OCI-LY7 (cell line): ENCODE measurements around the gene NREP. TPM values are rescaled to one million over a fixed set of nuclear protein-coding genes. Genes with fewer than 3 reads are reported as not detected.

ENCODE experiments used
- BruUV-seq: library from RNA; stranded (reverse); fragments of 400-500 nt; replicated peaks from 2 replicates; lab custom pipeline; 2021; lab: Mats Ljungman, UMichigan
- CTCF ChIA-PET: fragments of 300-600 bp; sonication (Branson Sonifier 250); formaldehyde crosslinking; loops from one replicate; lab custom pipeline; 2022; ENCODE audit warnings: antibody characterized with exemption; ENCODE audit not compliant: unreplicated experiment; lab: Charles Lee
- POLR2A ChIA-PET: fragments of 300-600 bp; sonication (Branson Sonifier 250); formaldehyde crosslinking; loops from one replicate; lab custom pipeline; 2022; ENCODE audit warnings: antibody characterized with exemption; lab: Charles Lee
- DNase-seq: peaks from one replicate; pipeline ENCODE4 v3.0.0-alpha.2; 2015; ENCODE audit warnings: low spot score
- H2AFZ ChIP-seq: fragments of 200-600 bp; sonication (generic), shearing (Covaris generic); 2 replicates; pipeline ENCODE4 v1.6.1; 2014; ENCODE audit warnings: mild to moderate bottlenecking, antibody characterized with exemption, low read length, moderate library complexity
- H3K27ac ChIP-seq: fragments of 200-600 bp; sonication (generic); 2 replicates; pipeline ENCODE4 v1.5.1; 2014; ENCODE audit warnings: mixed run types, low read depth, mild to moderate bottlenecking, moderate library complexity, low read length, inconsistent platforms; ENCODE audit not compliant: poor library complexity, severe bottlenecking
- H3K36me3 ChIP-seq: fragments of 200-600 bp; sonication (generic); 2 replicates; pipeline ENCODE4 v1.6.1; 2014; ENCODE audit warnings: mild to moderate bottlenecking, antibody characterized with exemption, low read length, moderate library complexity, mixed read lengths; ENCODE audit not compliant: insufficient read depth
- H3K4me1 ChIP-seq: fragments of 200-600 bp; sonication (generic); 2 replicates; pipeline ENCODE4 v1.5.1; 2014; ENCODE audit warnings: mild to moderate bottlenecking, low read length; ENCODE audit not compliant: insufficient read depth, poor library complexity, severe bottlenecking
- H3K4me2 ChIP-seq: fragments of 200-600 bp; sonication (generic); 2 replicates; pipeline ENCODE4 v1.6.1; 2014; ENCODE audit warnings: mild to moderate bottlenecking, low read length
- H3K4me3 ChIP-seq: fragments of 200-600 bp; sonication (generic); 2 replicates; pipeline ENCODE4 v1.5.1; 2014; ENCODE audit warnings: mild to moderate bottlenecking, low read depth, low read length; ENCODE audit not compliant: poor library complexity, severe bottlenecking
- H3K79me2 ChIP-seq: fragments of 200-600 bp; sonication (generic); 2 replicates; pipeline ENCODE4 v1.6.1; 2016; ENCODE audit warnings: low read depth, mild to moderate bottlenecking, low read length, moderate library complexity, mixed read lengths; ENCODE audit not compliant: insufficient read depth
- H3K9me2 ChIP-seq: fragments of 200-600 bp; sonication (generic); 2 replicates; pipeline ENCODE4 v1.6.1; 2016; ENCODE audit warnings: mild to moderate bottlenecking, low read length, mixed read lengths; ENCODE audit not compliant: insufficient read depth
- H3K9me3 ChIP-seq: fragments of 200-600 bp; sonication (generic); 2 replicates; pipeline ENCODE4 v1.6.1; 2014; ENCODE audit warnings: mild to moderate bottlenecking, mixed run types, low read length, mixed read lengths
- H4K20me1 ChIP-seq: fragments of 200-600 bp; sonication (generic); 2 replicates; pipeline ENCODE4 v1.6.1; 2014; ENCODE audit warnings: mild to moderate bottlenecking, antibody characterized with exemption, low read length, moderate library complexity, mixed read lengths; ENCODE audit not compliant: insufficient read depth
- EZH2phosphoT487 ChIP-seq: fragments of 200-600 bp; sonication (generic); IDR thresholded peaks from 2 replicates; pipeline ENCODE4 v1.6.1; 2018; ENCODE audit warnings: low read depth, borderline replicate concordance, mild to moderate bottlenecking, mixed run types, antibody characterized with exemption, low read length, moderate library complexity, mixed read lengths
- intact Hi-C: fragments of 100-400 bp; cut with micrococcal nuclease; formaldehyde crosslinking; loops from one replicate; pipeline ENCODE4 v1.10.0; 2022; ENCODE audit not compliant: unreplicated experiment
- total RNA-seq, 2 experiments: library from RNA; depleted of rRNA in 1 of 2; stranded (reverse); fragments of >200 nt in 1 of 2; shearing (Covaris generic) in 1 of 2; gene quantifications; 2 replicates each; pipeline ENCODE4 v1.2.3, GENCODE V29; 2014 to 2022
- TF ChIP-seq, protein P1 (sequence below): fragments of 200-600 bp; sonication (generic); conservative IDR thresholded peaks from 2 replicates; pipeline ENCODE4 v1.5.1; 2014; ENCODE audit warnings: mild to moderate bottlenecking, antibody characterized with exemption, low read length, moderate library complexity, mixed read lengths

Gene NREP
- total RNA-seq, 2 experiments from 2014 or later: 40.0 to 100 TPM

DNA sequence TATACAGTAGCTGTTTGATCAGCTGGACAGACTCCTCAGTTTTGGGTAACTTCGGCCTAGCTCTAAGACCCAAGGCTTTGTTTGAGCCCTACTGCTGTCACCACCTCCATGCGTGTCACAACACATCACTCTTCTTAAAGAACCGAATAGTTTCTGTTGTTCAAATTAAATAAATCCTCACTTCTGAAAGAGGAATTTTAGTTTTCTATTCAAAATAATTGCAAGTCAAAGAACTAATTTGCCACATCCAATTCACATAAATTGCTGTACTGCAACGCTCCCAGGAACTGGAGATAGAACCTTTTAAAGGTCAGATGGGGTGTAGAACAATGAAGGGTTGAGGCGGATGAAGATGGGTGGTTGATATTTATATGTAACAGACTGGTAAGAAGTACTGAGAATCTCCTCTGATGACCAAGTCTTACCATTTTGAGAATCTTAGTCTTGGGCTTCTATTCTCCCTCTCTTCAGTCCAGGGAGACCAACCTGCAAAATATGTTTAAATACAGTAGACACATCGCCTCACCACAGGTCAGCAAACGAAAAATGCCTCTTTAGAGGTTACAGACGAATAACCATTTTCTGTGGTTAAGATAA is 1.6 kb downstream of the NREP start:
- no peak for DNase-seq
- peaks cover 10% of the 10 kb centered on the region for H3K36me3 ChIP-seq
- peaks cover 36% of the 10 kb centered on the region for H3K4me1 ChIP-seq
- peaks cover 18% of the 10 kb centered on the region; the same call in 1 of the 2 replicates for H3K79me2 ChIP-seq
- peak overlapping the region; percentile 88 for H3K4me2 ChIP-seq
- peak overlapping the region; percentile 79 for H3K4me3 ChIP-seq
- H2AFZ ChIP-seq: peak overlapping the region; percentile 26; the same call in 1 of the 2 replicates
- ChIA-PET CTCF (no interaction called here), POLR2A (interaction anchor here (1.2 to 2.0 kb wide), 5 partner anchors 14 to 406 kb away, joined by 3 to 7 read pairs (median 5); no protein-coding TSS in a partner anchor)
- H3K9me2 ChIP-seq: no peaks in the 10 kb centered on the region
- intact Hi-C loops: loop anchor here (10.0 kb wide), 1 partner anchor 241 kb away; the partner anchor contains the start of gene STARD4
- no peak for TF ChIP-seq EZH2phosphoT487
- TF ChIP-seq, protein P1, sequence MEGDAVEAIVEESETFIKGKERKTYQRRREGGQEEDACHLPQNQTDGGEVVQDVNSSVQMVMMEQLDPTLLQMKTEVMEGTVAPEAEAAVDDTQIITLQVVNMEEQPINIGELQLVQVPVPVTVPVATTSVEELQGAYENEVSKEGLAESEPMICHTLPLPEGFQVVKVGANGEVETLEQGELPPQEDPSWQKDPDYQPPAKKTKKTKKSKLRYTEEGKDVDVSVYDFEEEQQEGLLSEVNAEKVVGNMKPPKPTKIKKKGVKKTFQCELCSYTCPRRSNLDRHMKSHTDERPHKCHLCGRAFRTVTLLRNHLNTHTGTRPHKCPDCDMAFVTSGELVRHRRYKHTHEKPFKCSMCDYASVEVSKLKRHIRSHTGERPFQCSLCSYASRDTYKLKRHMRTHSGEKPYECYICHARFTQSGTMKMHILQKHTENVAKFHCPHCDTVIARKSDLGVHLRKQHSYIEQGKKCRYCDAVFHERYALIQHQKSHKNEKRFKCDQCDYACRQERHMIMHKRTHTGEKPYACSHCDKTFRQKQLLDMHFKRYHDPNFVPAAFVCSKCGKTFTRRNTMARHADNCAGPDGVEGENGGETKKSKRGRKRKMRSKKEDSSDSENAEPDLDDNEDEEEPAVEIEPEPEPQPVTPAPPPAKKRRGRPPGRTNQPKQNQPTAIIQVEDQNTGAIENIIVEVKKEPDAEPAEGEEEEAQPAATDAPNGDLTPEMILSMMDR: no peak
- H3K9me3 ChIP-seq: 0 out of 2 replicates have a peak, but pooled peaks cover 5% of the 10 kb centered on the region
- H3K27ac ChIP-seq: peak overlapping the region; percentile 88
- BruUV-seq: no TSS peak
- no peaks in the 10 kb centered on the region for H4K20me1 ChIP-seq

- ChIA-PET POLR2A (interaction anchor here (0.5 to 2.0 kb wide), 10 partner anchors 12 to 407 kb away, joined by 3 to 7 read pairs (median 4); no protein-coding TSS in a partner anchor), CTCF (no interaction called here)
- DNase-seq: no peak
Measured at GRCh38 chr5:111753884-111754589, 3.0 kb downstream of the NREP start.

More at GRCh38 chr5:111753884-111754589, 3.0 kb downstream of the NREP start:
- BruUV-seq: no TSS peak
- Histone ChIP-seq H3K79me2 (peaks cover 18% of the 10 kb centered on the region; the same call in 1 of the 2 replicates), H3K9me2 (no peaks in the 10 kb centered on the region), H3K27ac (no peak overlapping the region), H3K9me3 (0 out of 2 replicates have a peak, but pooled peaks cover 5% of the 10 kb centered on the region), H3K4me2 (peak overlapping the region; percentile 88), H3K36me3 (peaks cover 15% of the 10 kb centered on the region), H3K4me3 (peak overlapping the region; percentile 1), H3K4me1 (peaks cover 35% of the 10 kb centered on the region), H2AFZ (no peak overlapping the region), H4K20me1 (no peaks in the 10 kb centered on the region)
- no peak for TF ChIP-seq EZH2phosphoT487
- TF ChIP-seq, protein P1: no peak
- intact Hi-C loops: loop anchor here (10.0 kb wide), 1 partner anchor 239 kb away; the partner anchor contains the start of gene STARD4
